ENCODE results near the gene SPC24.

The SPC24 gene, protein sequence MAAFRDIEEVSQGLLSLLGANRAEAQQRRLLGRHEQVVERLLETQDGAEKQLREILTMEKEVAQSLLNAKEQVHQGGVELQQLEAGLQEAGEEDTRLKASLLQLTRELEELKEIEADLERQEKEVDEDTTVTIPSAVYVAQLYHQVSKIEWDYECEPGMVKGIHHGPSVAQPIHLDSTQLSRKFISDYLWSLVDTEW

DNA sequence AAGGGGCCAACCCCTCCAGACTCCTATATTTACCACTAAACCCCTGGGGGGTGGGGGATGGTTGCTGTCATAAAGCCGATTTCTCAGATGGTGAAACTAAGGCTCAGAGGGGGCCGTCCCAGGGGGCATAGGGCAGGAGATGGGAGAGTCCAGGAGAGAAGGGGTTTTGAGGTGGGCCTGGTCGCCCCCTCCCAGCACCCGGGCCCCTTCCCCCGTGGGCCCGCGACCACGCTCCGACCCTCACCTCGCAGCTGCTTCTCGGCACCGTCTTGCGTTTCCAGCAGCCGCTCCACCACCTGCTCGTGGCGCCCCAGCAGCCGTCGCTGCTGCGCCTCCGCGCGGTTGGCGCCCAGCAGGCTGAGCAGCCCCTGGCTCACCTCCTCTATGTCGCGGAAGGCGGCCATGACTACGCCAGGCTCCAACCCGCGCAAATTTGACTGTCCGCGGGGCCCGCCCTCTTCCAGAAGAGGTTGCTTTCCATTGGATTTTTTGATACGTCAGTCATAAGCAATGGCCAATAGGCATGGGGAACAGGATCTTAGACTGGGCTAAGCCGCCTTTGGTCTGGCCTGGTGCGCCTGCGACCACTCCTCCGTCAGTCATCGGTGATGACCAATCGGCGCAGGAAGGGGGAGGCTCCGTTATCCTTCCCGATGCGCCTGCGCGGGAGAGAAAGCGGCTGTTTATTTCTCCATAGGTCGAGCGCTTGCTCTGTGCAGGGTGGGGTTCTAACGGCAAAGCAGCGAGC, at the start of gene SPC24:
Gene SPC24 (minus strand): TSS at position 410 of the 748 bp plus-strand sequence. CDS start 6 bp downstream, at position 404.
- in situ Hi-C loops (cut with MboI; ENCODE audit: low pct_unique_long_range_greater_than_20kb, low sequenced_read_pairs): no loop called here
- DNase-seq: peak; percentile 99

DNA sequence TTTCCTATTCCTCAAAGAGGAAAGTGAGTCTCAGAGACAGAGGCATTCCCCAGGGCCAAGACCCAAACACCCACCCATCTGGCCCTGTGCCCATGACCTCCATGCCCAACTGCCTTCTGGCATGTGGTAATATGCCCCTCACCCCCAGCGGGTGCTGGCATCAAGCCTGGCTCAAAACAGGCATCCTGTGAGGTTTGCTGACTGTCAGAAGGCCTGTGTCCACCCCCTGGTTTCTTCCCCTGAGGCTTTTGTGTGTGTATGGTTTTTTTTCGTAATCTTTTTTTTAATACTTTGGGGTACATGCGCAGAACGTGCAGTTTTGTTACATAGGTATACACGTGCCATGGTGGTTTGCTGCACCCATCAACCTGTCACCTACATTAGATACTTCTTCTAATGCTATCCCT, 49.4 kb upstream of the SPC24 start:
- in situ Hi-C loops (cut with MboI; ENCODE audit: low pct_unique_long_range_greater_than_20kb, low sequenced_read_pairs): no loop called here
- no peak for DNase-seq

DNA sequence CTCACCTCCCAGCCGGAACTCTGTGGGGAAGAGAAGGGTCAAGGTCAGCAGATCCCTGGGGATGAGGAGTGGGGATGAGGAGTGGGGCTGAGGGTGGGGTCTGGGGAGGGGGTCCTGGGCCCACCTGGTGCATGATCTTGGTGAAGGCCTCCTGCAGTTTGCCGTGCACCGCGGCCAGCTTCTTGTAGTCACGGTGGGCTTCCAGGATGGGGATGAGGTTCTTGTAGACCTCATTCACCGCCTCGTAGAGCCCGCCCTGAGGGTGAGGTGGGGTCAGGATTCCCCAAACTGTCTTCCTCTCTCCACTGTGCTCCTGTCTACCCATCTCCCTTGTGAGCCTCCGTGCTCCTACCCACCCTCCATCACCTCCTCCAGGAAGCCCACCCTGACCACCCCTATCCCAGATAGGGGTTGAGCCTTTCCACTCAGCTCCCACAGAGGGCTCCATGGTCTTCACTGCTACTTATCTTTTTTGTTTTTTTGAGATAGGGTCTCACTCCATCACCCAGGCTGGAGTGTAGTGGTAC, 48.6 kb upstream of the SPC24 start:
- in situ Hi-C loops (cut with MboI; ENCODE audit: low pct_unique_long_range_greater_than_20kb, low sequenced_read_pairs): no loop called here

DNA sequence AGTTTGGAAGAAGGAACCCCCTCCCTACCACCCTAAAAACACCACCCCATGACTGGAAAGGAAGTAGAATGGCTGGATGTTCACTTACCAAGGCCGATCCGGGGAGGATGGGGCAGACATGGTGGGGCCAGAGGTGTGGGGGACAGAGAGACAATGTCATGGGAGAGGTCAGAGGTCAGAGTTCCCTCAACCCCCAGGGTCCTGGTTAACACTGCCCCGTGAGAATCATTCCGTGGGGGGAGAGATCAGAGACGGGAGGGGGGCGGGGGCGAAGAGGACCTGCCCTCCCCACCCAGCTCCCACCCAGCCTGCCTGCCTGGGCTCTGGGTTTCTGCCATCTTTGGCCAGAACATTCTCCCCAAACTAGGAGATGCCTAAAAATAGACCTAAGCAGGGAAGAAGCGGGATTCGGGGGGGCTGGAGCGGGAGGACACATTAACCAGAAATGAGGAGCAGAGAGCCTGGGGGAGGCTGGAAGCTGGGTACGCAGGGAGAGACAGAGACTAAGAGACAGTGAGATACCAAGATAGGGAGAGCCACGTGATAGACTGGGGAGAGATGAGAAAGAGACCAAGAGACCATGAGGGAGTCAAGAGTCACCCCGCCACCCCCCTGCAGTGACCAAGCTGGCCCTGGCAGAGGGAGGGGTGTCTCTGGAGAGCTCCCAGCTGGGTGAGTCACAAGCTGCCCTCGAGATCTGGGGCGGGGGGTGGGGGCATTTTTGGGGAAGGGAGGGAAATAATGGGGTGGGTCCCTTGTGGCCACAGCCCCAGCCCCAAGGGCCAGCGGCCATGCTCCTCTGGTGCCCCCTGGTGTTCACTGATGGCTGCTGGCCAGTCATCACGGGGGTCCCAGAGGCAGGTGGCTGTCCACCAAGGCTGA, 47.9 kb upstream of the SPC24 start:
- in situ Hi-C loops (cut with MboI; ENCODE audit: low pct_unique_long_range_greater_than_20kb, low sequenced_read_pairs): no loop called here
- no peak for DNase-seq

More for the DNA sequence above, 48.6 kb upstream of the SPC24 start:
- no peak for DNase-seq

DNA sequence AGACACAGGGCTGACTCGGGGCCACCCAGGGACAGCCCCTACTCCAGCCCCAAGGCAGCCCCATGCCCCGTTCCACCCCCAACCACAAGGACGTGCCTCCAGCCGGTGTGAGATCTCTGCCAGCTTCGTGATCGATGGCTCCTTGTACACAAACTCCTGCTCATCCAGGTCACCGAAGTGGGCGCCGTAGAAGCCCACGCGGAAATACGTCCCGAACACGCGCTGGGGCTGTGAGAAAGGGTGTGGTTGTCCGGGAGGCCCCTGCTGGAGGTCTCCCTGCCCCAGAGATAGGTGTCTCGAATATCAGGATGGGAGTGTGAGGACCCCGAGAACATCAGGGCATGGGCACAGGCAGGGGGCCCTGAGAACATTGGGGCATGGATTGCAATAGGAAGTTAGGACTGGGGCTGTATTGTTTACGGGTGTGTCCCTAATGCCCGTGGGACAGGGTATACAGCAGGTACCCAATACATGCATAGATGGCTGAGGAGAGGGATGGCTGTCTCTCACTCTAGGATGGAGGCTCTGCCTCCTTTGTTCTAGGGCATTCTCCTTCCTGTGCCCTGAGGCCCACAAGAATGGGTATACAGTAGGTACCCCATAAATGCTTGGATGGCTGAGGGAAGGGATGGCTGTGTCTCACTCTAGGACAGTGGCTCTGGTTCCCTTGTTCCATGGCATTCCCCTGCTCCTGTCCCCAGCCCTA, 47.1 kb upstream of the SPC24 start:
- no peak for DNase-seq
- in situ Hi-C loops (cut with MboI; ENCODE audit: low pct_unique_long_range_greater_than_20kb, low sequenced_read_pairs): no loop called here

DNA sequence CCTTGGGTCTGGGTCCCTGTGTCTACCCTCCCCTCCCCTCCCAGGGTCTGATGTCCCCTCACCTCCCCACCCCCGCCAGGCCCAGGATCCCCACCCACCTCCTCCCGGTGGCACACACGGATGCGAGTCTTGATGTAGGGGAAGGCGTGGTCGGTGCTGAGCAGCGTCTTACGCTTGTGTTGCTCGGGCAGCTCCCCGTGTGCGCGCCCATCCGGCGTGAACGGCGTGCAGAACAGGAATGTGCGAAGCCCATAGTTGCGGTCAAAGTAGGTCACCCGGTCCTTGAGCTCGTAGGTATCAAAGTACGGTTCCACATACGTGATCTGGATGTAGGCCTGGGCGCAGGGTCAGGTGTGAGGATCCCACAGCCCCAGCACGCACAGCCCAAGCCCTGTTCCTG, 46.2 kb upstream of the SPC24 start:
- in situ Hi-C loops (cut with MboI; ENCODE audit: low pct_unique_long_range_greater_than_20kb, low sequenced_read_pairs): no loop called here
- DNase-seq: no peak

DNA sequence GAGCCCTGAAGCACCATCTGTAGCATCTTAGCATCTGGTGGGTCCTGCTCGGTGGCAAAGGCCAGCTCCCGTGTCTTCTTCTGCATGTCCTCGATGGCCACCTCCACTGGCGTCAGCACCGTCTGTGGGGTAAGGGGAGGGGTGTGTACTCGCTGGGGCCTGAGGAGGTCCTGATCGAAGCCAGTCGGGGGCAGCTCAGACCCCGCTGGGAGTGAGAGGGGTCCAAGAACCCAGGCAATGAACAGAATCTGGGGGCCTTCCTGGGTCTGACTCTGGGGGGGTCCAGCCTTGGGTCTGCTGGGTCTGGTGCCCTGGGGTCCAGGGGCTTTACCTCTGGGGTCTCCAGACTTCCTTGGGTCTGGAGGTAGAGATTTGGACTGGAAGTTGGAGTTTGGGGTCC, 45.3 kb upstream of the SPC24 start:
- no peak for DNase-seq
- in situ Hi-C loops (cut with MboI; ENCODE audit: low pct_unique_long_range_greater_than_20kb, low sequenced_read_pairs): no loop called here

DNA sequence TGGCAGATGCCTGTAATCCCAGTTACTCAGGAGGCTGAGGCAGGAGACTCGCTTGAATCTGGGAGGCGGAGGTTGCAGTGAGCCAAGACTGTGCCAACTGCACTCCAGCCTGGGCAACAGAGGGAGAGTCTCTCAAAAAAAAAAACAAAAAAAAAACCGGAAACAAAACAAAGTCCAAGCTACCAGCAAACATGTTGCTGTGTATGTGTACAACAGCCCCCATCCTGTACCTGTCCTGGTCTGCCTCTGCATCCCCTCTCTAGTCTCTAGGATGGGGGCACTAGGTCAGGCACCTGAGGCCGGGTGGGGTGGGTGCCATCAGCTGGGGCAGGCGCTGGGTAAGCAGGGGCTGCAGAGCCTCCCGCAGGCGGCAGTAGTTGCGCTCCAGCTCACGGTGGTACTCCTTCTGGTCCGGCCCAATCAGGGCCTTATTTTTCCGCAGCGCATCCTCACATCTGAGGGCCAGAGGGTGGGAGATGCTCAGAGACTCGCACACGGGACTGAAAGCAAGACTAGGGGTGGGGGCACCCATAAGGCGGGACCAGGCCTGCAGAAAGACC, 44.5 kb upstream of the SPC24 start:
- DNase-seq: no peak
- in situ Hi-C loops (cut with MboI; ENCODE audit: low pct_unique_long_range_greater_than_20kb, low sequenced_read_pairs): no loop called here

DNA sequence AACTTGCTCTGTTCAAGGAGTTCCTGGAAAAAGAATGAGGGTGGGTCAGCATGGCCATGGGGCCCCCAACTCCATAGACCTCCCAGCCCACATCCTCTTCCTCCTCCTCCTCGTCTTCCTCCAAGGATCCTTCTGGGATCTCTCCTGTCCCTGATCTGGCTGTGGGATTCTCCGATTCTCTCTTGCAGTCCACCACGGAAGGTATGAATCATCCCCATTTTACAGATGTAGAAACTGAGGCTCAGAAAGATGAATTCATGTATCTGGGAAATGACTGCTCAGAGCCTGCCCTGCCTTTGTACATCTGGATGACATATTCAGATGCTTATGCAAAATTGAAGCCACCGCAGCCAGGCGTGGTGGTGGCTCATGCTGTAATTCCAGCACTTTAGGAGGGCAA, 43.9 kb upstream of the SPC24 start:
- DNase-seq: no peak
- in situ Hi-C loops (cut with MboI; ENCODE audit: low pct_unique_long_range_greater_than_20kb, low sequenced_read_pairs): no loop called here

DNA sequence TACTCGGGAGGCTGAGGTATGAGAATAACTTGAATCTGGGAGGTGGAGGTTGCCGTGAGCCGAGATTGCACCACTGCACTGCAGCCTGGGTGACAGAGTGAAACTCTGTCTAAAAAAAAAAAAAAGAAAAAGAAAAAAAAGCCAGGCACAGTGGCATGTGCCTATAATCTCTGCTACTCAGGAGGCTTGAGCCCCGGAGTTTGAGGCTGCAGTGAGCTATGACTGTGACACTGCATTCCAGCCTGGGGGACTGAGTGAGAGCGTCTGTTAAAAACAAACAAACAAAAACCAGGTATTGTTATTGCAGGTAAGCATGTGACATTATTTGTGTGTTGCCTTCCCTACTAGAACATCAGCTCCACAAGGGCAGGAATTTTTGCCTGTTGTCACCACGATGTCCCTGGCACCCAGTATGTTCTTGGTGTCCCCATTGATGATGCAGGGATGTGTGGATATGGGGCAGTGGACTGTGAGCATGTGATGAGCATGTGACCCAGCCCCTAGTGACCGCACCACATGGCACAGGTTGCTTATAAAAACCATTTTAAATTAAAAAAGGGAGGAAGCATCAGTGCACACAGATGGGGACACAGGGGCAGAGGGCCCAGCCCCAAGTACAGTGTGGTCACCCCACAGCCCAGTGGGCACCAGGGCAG, 43.3 kb upstream of the SPC24 start:
- no peak for DNase-seq
- in situ Hi-C loops (cut with MboI; ENCODE audit: low pct_unique_long_range_greater_than_20kb, low sequenced_read_pairs): no loop called here

DNA sequence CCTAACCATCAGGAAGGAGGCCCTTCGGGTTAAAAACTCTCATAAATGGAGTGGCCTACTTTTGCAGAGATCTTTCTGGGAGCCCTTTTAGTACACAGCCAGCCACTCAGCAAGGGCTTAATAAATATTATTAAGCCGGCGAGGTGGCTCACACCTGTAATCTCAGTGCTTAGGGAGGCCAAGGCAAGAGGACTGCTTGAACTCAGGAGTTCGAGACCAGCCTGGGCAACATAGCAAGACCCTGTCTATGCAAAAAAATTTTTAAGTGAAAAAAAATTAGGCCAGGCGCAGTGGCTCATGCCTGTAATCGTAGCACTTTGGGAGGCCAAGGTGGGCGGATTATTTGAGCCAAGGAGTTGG, 42.6 kb upstream of the SPC24 start:
- in situ Hi-C loops (cut with MboI; ENCODE audit: low pct_unique_long_range_greater_than_20kb, low sequenced_read_pairs): no loop called here
- DNase-seq: no peak

DNA sequence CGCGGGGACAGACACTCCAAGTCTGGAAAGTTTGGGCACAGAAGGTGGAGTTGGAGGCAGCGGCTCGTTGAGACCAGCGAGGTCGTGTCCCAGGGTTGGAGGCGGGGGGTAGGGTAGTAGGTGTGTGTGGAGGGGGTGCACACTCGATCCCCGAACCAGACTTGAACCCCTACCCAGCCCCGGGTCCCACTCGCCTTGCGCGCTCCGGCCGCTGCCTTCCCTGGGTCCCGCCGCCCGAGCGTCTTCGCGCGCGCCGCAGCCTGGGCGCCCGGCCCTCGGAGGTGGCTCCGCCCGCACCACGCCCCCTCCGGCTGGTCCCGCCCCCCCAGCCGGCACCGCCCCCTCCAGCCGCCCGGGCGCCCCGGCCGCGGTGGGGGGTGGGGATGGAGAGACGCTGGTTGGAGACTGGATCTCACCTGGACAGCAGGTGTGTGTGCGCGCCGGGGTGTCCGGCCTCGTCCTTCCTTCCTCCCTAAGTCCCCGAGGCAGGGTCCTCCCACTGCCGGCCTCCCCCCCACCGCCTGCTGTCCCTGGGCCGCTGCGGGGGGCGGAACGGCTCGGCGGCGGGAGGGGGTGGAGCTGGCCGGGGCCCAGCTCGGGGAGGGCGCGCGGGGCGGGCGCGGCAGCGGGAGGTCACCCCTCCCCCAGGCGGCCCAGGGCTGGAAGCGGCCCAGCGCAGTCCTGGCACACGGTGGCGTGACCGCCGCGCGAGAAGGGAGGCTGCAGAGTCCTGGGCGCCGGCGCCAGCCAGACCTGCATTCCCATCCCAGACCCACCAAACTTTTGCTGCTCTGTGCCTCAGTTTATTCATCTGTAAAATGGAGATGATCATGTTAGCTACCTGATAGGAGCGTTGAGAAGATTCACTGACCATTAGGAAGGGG, 42.0 kb upstream of the SPC24 start, which contains the start of gene KANK2:
Gene KANK2 (minus strand): TSS at position 255 of the 884 bp plus-strand sequence. CDS start 3,034 bp downstream, outside the sequence.
- DNase-seq: peak; percentile 69
- in situ Hi-C loops (cut with MboI; ENCODE audit: low pct_unique_long_range_greater_than_20kb, low sequenced_read_pairs): no loop called here

DNA sequence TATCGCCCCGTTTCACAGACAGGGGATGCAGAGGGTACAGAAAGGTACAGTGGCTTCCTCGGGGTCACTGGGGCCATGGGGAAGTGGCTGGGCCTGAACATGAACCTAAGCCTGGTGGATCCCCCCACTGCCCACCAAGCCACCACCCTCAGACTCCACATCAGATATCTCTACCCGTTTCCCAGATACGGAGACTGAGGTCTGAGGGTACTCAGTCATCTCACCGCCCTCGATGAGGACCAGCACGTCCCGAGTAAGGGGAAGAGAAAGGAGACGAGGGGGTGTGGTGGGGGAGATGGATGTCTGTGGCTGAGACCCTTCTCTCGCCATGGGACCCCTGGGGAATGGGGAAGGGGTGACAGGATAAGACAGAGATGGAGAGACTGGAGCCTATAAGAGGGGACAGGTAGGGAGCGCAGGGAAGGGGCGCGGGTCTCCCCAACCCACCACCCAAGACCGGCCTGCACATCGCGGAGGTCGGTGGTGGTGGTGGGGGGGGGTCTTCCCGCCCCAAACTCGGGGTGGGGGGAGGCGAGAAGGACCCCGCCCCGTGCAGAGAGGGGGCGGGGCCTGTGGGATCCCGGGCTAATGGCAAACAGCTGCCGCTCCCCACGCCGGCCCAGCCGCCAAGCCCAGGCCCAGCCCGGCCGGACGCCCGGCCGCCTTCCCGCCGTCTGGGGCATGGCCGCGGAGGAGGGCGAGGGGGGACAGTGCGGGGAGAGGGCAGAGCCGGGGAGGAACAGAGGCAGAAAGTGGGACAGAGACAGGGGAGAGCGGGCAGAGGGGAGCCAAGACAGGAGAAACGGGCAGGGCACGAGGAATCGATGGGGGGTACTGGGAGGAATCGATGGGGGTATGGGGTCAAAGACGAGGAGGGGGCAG, 41.1 kb upstream of the SPC24 start:
- in situ Hi-C loops (cut with MboI; ENCODE audit: low pct_unique_long_range_greater_than_20kb, low sequenced_read_pairs): no loop called here
- DNase-seq: no peak

DNA sequence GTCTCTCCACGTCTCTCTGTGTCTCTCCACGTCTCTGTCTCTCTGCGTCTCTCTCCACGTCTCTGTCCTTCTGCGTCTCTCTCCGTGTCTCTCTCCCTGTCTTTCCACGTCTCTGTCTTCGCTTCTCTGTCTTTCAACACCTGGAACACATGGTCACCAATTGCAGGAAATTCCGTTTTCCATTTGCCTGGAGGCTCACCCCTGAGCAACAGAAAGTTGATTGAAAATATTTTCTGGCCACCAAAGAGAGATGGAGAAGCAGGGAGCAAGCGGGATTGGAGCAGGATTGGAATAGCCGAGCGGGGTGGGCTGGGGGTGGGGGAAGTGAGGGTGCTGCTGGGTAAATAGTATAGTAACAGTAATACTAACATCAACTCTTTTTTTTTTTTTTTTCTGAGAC, 40.1 kb upstream of the SPC24 start:
- in situ Hi-C loops (cut with MboI; ENCODE audit: low pct_unique_long_range_greater_than_20kb, low sequenced_read_pairs): no loop called here

DNA sequence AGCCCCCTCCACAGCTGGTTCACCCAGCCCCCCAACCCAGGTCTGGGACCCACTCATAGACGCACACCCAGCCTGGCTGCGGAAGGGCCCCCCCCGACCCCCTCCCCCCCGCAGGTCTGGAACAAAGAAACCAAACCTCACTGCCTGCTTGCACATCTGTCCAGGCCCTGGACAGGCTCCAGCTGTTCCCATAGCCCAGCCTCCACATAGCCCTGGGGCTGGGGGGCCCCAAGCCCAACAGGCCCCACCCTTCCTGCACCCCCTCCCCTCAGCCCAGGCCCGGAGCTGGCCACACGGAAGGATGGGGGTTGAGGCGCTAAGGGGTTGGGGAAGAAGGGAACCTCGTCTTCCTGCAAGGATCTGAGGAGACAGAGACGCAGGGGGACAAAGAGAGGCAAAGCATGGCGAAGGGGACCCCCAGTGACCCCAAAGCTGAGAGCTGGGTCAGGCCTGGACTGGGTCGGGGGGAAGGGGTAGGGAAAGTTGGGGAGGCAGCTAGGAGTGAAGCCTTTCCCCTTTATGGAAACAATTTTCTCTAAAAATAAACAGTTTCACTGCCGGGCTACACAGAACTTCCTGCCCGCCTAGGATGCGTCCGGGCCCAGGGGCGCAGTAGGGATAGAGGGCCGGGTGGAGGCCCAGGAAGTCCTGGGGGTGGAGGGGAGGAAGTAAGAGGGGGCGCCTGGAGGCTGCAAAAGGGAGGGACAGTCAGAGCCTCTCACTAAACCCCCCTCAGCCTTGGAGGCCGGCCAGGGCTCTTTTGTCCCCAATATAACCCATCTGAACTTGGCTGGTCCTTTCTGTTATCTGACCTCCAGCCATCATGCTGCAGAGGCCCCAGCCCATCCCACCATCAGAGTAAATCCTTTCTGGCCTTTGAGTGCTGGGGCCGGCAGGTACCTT, 39.3 kb upstream of the SPC24 start:
- no peak for DNase-seq
- in situ Hi-C loops (cut with MboI; ENCODE audit: low pct_unique_long_range_greater_than_20kb, low sequenced_read_pairs): no loop called here

More for the DNA sequence above, 40.1 kb upstream of the SPC24 start:
- DNase-seq: no peak

DNA sequence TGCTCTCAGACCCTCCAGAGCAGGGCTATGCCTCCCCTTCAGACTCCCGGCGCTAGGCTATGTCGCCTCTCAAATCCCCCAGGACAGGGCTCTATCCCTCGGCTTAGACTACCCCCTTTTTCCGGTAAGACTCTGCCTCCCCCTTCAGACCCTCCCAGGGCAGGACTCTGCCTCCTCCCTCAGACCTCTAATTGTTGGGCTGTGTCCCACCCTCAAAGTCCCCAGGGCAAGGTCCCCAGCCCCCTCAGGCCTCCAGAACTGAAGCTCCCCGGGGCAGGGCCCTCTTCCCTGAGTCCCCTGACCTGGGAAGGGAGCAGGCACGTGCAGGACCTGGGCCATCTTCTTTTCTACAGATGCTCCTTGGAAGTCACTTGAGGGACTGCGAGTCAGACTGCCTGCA, 38.6 kb upstream of the SPC24 start:
- in situ Hi-C loops (cut with MboI; ENCODE audit: low pct_unique_long_range_greater_than_20kb, low sequenced_read_pairs): no loop called here
- no peak for DNase-seq

All from KBM-7 (cell line).